ENCODE results near the gene SVOPL. TPM values are rescaled to one million over a fixed set of nuclear protein-coding genes. Genes with fewer than 3 reads are reported as not detected.
"Not testable (repeated sequence)": the region's sequence is repeated elsewhere in the genome, so short reads cannot be mapped to it uniquely, and the experiment has no call there.

The SVOPL gene
- total RNA-seq, 1 experiment from 2014 or later = not detected

DNA sequence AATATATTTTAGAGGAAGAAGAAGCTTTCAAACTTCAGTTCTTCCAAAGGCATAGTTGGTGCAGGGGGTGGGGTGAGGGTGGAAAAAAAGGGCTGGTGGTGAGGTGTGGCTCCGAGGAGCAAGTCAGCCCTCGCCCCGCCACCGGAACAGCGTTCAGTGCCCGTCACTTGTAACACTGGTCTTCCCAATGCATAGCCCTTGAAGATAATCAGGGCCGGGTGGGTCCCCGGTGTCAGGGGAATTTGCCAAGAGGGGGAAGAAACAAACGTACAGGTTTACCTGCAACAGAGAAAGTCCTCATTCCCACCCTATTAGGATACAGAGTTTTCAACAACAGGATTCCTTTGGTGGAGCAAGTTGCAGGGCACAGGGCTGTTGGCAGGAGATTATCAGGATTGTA lies 1.5 kb downstream of the SVOPL start:
- no peak for DNase-seq (ENCODE audit: low read depth)

- DNase-seq (ENCODE audit: low read depth) = no peak
Observed at GRCh38 chr7:138698281-138698680, 2.9 kb downstream of the SVOPL start.

- no peak for DNase-seq (ENCODE audit: low read depth)
Observed at GRCh38 chr7:138697535-138698182, 3.5 kb downstream of the SVOPL start.

GRCh38 chr7:138695776-138696175 lies 5.4 kb downstream of the SVOPL start:
- not testable (repeated sequence) for DNase-seq (ENCODE audit: low read depth)

DNA sequence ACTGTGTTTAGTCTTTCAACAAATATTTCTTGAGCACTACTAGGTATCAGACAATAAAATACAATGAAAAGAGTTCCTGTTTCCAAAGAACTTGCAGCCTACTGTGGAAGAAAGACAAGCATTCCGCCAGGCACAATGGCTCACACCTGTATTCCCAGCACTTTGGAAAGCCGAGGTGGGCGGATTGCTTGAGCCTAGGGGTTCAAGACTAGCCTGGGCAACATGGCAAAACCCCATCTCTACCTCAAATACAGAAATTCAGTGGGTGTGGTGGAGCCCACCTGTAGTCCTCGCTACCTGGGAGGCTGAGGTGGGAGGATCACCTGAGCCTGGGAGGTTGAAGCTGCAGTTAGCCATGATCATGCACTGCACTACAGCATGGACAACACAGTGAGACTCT lies 6.1 kb downstream of the SVOPL start:
- no peak for DNase-seq (ENCODE audit: low read depth)

GRCh38 chr7:138691178-138691577 lies 10.0 kb downstream of the SVOPL start:
- DNase-seq (ENCODE audit: low read depth) = no peak

DNA sequence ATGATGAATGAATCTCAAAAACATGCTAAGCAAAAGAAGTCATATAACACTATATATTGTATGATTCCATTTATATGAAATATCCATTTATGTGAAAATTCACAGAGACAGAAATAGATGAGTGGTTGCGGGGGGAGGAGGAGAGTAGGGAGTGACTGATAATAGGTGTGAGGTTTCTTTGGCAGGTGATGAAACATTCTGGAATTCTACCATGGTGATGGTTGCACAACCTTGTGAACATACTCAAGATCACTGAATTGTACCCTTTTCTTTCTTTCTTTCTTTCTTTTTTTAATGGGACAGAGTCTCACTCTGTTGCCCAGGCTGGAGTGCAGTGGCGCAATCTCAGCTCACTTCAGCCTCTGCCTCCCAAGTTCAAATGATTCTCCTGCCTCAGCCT lies 10.7 kb downstream of the SVOPL start:
- DNase-seq (ENCODE audit: low read depth) = no peak

- DNase-seq (ENCODE audit: low read depth) = not testable (repeated sequence)
Observed at GRCh38 chr7:138688037-138688436, 13.1 kb downstream of the SVOPL start.

GRCh38 chr7:138684340-138684739 lies 16.8 kb downstream of the SVOPL start:
- no peak for DNase-seq (ENCODE audit: low read depth)

DNA sequence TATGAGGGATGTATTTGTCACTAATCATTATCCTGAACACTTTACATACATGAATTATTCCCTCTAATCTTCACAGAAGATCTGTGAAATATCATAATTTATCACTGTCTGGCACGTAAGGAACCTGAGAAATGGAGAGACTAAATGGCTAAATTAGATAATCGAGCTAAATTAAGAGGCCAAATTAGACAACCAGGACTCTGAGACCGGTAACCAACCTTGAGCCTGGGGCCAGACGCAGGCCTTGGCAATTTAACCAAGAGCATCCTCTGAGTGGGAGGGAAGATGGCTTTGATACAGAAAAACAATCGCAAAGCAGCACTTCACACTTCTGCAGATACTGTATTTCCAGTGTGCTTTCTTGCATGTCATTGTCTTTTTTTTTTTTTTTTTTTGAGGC lies 21.4 kb downstream of the SVOPL start:
- no peak for DNase-seq (ENCODE audit: low read depth)

DNA sequence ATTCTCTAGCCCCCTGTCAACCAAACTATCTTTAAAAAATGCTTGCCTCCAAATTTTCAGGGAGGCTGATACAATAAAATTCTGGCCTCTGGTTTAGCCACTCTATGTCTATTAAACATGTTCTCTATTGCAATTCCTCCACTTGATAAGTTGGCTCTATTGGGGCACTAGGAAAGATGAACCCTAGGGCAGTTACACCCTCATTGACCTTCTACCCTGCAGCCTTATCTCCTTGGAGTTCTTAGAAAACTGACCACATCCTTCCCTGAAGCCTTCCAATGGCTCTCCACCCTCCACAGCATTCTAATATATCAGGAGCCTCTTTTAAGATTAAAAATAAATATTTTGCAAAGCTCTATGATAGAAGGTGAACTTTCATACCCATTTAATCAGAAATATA lies 30.6 kb downstream of the SVOPL start:
- DNase-seq (ENCODE audit: low read depth) = no peak

GRCh38 chr7:138669364-138669763 lies 31.8 kb downstream of the SVOPL start:
- DNase-seq (ENCODE audit: low read depth) = no peak

DNA sequence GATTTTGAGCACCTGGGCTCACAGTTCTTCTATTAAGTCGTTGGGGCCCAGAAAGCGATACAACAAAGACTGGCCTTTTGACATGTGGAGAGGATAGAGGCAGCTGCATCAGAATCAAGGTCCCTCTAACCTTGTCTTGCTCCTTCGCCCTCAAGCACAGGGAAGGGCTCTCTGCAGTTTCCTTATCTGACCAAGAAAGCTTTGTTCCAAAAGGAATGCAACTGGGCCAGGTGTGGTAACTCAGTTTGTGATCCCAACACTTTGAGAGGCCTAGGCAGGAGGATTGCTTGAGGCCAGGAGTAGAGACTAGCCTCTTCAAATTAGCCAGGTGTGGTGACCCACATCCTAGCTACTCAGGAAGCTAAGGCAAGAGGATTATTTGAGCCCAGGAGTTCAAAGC lies 32.2 kb downstream of the SVOPL start:
- DNase-seq (ENCODE audit: low read depth) = no peak

DNA sequence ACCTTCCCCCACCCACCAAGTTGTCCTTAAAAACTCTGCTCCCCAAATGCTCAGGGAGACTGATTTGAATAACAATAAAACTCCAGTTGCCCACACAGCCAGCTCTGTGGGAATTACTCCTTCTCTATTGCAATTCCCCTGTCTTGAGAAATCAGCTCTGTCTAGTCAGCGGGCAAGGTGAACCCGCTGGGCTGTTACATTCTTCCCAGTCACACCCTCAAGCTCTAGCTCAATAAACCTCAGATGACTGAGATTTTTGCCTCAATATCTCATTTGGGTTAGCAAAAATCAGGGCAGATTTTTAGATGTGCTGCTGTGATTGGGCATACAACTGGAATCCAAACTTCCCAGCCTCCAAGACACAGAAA lies 32.9 kb downstream of the SVOPL start:
- no peak for DNase-seq (ENCODE audit: low read depth)

DNA sequence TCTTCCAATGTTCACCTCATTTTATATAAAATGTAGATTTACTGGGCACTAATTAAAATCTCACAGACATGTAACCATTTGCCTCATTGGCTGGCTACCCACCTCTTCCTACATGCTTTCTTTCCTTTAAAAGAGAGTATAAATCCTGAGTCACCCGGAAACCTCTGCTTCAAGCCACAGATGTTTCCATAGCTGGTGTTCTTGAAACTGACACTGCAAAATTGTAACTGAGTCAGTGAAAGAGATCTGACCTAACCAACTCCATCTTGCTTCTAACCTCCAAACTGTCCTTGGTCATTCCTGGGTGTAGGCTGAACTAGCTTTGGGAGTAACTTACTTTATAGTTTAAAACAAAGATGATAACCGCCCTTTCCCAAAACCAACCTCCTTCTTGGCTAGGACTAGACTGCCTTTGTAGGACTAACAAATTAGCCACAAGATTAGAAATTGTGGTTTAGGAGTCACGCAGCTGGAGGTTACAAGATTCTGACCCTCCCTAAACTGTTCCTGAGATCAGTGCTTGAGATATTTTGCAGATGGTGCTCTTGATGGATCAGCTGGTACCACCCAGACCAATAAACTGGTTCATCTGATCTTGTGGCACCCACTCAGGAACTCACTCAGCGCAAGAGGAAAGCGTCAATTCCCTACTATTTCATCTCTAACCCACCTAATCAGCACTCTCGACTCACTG lies 33.5 kb downstream of the SVOPL start:
- DNase-seq (ENCODE audit: low read depth) = no peak

GRCh38 chr7:138666385-138666784 lies 34.8 kb downstream of the SVOPL start:
- no peak for DNase-seq (ENCODE audit: low read depth)

- no peak for DNase-seq (ENCODE audit: low read depth)
Observed at GRCh38 chr7:138665669-138666140, 35.5 kb downstream of the SVOPL start.

GRCh38 chr7:138665249-138665648 lies 35.9 kb downstream of the SVOPL start:
- no peak for DNase-seq (ENCODE audit: low read depth)

GRCh38 chr7:138663725-138664710 lies 37.1 kb downstream of the SVOPL start:
- DNase-seq (ENCODE audit: low read depth) = peak; percentile 13

DNA sequence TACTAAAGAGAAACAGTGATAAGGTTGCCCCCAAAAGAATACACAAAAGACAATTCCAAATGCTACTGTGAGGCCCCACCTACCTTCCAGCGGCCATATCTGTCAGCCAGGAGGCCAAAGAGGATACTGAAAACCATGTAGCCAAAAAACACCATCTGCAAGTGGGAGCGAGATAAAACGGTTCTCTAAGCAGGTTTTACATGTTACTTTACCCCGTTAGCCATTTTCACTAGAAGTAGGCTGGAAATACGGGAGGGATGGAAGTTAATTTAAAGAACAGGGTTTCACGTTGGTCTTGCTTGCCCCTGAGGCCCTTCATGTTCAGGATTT lies 38.2 kb downstream of the SVOPL start:
- no peak for DNase-seq (ENCODE audit: low read depth)

DNA sequence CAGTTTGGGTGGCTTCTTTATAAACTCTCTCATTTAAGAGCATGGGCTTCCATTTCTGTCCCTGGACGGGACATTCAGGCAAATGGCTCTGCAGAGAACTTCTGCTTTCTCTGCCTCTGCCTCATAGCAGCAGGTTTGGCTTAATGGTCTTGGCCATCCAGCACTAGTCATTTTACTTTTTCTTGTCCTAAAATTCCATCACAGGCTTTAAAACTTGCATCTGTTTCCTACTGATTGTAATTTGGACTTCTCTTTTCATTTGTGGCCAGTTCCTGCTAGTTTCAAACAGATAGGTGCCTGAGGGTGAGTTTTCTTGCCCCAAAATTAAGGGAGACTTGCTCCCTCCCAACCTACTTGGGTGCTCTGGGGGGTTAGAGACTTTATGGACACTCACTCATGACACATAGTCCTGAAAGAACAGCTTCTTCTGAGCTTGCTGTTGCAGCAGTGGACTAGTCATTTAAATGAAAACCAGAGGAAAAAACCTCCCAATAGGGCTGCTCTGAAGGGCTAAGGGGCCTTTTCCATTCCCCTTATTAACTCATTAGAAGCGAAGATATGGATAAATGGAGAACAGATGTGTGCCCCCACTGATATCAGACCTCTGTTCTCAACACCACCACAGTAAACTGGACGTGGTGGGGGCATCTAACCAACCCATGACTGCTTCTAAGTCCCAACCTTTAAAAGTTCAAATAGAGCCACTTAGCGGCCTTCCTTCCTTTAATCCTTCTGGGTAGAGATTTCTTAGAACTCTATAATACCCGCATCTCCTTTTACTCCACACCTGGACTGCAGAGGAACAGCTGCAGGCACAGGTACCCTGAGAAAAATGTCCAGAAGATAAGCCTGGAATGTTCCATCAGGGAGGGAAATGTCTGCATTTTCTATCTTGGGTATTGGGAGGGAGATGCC lies 38.8 kb downstream of the SVOPL start:
- DNase-seq (ENCODE audit: low read depth) = no peak
